ENCODE results near the gene ATF2.

DNA sequence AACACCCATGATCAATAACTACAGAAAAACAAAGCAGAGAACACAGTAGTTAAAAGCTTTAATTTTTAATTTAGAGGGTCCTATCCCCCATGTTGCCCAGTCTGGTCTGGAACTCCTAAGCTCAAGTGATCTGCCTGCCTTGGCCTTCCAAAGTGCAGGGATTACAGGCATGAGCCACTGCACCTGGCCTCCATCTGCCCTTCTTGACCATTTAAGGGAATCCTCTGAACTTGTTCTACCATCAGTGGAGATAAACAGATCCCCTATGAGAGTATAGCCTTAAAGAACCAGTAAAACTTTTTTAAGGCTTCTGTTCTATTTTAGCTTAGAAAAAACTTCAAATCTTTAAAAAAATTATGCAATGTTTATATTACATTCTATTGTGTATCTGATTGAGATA lies 27.0 kb upstream of the ATF2 start:
- TF ChIP-seq, protein P1, sequence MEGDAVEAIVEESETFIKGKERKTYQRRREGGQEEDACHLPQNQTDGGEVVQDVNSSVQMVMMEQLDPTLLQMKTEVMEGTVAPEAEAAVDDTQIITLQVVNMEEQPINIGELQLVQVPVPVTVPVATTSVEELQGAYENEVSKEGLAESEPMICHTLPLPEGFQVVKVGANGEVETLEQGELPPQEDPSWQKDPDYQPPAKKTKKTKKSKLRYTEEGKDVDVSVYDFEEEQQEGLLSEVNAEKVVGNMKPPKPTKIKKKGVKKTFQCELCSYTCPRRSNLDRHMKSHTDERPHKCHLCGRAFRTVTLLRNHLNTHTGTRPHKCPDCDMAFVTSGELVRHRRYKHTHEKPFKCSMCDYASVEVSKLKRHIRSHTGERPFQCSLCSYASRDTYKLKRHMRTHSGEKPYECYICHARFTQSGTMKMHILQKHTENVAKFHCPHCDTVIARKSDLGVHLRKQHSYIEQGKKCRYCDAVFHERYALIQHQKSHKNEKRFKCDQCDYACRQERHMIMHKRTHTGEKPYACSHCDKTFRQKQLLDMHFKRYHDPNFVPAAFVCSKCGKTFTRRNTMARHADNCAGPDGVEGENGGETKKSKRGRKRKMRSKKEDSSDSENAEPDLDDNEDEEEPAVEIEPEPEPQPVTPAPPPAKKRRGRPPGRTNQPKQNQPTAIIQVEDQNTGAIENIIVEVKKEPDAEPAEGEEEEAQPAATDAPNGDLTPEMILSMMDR (IDR thresholded peaks at IDR 0.05; ENCODE audit: low read depth, low read length), result no peak
- TF ChIP-seq EZH2phosphoT487 (IDR thresholded peaks at IDR 0.05; ENCODE audit: low read depth), result no peak

Data from OCI-LY3 (cell line).